NCI-H146 treated with DMSO at 0.1 percent for 48 hours (cell line): ENCODE data around the gene DCST1.
"Not testable (repeated sequence)": the region's sequence is repeated elsewhere in the genome, so short reads cannot be mapped to it uniquely, and the experiment has no call there.

Experiments used
- DNase-seq: peaks from one replicate; lab custom pipeline; 2025; ENCODE audit not compliant: unreplicated experiment; lab: John Stamatoyannopoulos, UW

Gene DCST1

GRCh38 chr1:155033524-155033923 is at the start of gene DCST1, which contains the start of gene DCST2:
Gene DCST1, plus strand, starts transcription at chr1:155033824. Its CDS starts 213 bp downstream, at chr1:155034037.
Gene DCST2, minus strand, starts transcription at chr1:155033781. Its CDS starts 80 bp downstream, at chr1:155033701.
- no peak for DNase-seq

GRCh38 chr1:154986736-154987135 is 46.9 kb upstream of the DCST1 start:
- not testable (repeated sequence) for DNase-seq

- DNase-seq: no peak
Measured at GRCh38 chr1:154987326-154987725, 46.3 kb upstream of the DCST1 start.

GRCh38 chr1:154988058-154988954 is 45.3 kb upstream of the DCST1 start:
- no peak for DNase-seq

- DNase-seq: no peak
Measured at GRCh38 chr1:154989195-154989860, 44.3 kb upstream of the DCST1 start.

GRCh38 chr1:154990276-154990675 is 43.3 kb upstream of the DCST1 start:
- no peak for DNase-seq

- no peak for DNase-seq
Measured at GRCh38 chr1:154992721-154993571, 40.7 kb upstream of the DCST1 start.

GRCh38 chr1:154993572-154994268 is 39.9 kb upstream of the DCST1 start, which contains the start of gene LENEP:
Gene LENEP, plus strand, starts transcription at chr1:154993586. Its CDS starts 22 bp downstream, at chr1:154993608.
- no peak for DNase-seq

GRCh38 chr1:154994269-154994587 is 39.4 kb upstream of the DCST1 start:
- DNase-seq: no peak

GRCh38 chr1:154994591-154994990 is 39.0 kb upstream of the DCST1 start:
- DNase-seq: no peak

GRCh38 chr1:154995301-154995983 is 38.2 kb upstream of the DCST1 start:
- not testable (repeated sequence) for DNase-seq

GRCh38 chr1:154996966-154997701 is 36.5 kb upstream of the DCST1 start:
- no peak for DNase-seq

- no peak for DNase-seq
Measured at GRCh38 chr1:154998201-154998780, 35.3 kb upstream of the DCST1 start.

- DNase-seq: peak; percentile 53
Measured at GRCh38 chr1:154998818-154999570, 34.6 kb upstream of the DCST1 start.

- peak; percentile 53 for DNase-seq
Measured at GRCh38 chr1:154999571-155000410, 33.8 kb upstream of the DCST1 start.

- no peak for DNase-seq
Measured at GRCh38 chr1:155000411-155000725, 33.3 kb upstream of the DCST1 start.

- peak; percentile 75 for DNase-seq
Measured at GRCh38 chr1:155000726-155001424, 32.7 kb upstream of the DCST1 start.
